Measurements from ENCODE around the gene ASXL1.

ASXL1 gene

GRCh38 chr20:32325706-32326503 lies 32.2 kb upstream of the ASXL1 start:
- TF ChIP-seq POLR2AphosphoS5 (IDR thresholded peaks at IDR 0.05; ENCODE audit: low read depth, low read length) (no peak), SIN3A (IDR thresholded peaks at IDR 0.05; ENCODE audit: borderline replicate concordance, insufficient read depth, low read length) (no peak), REST (IDR thresholded peaks at IDR 0.05; ENCODE audit: insufficient read depth in 1 of 2, low read depth in 2 of 2, low read length in 2 of 2) (no peak), TAF1 (IDR thresholded peaks at IDR 0.05; ENCODE audit: borderline replicate concordance, insufficient read depth, low read length) (no peak), FOXP2 (optimal IDR thresholded peaks at IDR 0.05; ENCODE audit: borderline replicate concordance, extremely low read depth, extremely low read length, insufficient read depth) (no peak)

GRCh38 chr20:32326504-32326845 lies 31.7 kb upstream of the ASXL1 start:
- TF ChIP-seq REST (IDR thresholded peaks at IDR 0.05; ENCODE audit: insufficient read depth in 1 of 2, low read depth in 2 of 2, low read length in 2 of 2) (no peak), TAF1 (IDR thresholded peaks at IDR 0.05; ENCODE audit: borderline replicate concordance, insufficient read depth, low read length) (no peak), FOXP2 (optimal IDR thresholded peaks at IDR 0.05; ENCODE audit: borderline replicate concordance, extremely low read depth, extremely low read length, insufficient read depth) (no peak)

- TF ChIP-seq TAF1 (IDR thresholded peaks at IDR 0.05; ENCODE audit: borderline replicate concordance, insufficient read depth, low read length) (no peak), FOXP2 (optimal IDR thresholded peaks at IDR 0.05; ENCODE audit: borderline replicate concordance, extremely low read depth, extremely low read length, insufficient read depth) (no peak), SIN3A (IDR thresholded peaks at IDR 0.05; ENCODE audit: borderline replicate concordance, insufficient read depth, low read length) (no peak), REST (IDR thresholded peaks at IDR 0.05; ENCODE audit: insufficient read depth in 1 of 2, low read depth in 2 of 2, low read length in 2 of 2) (no peak), POLR2AphosphoS5 (IDR thresholded peaks at IDR 0.05; ENCODE audit: low read depth, low read length) (no peak)
Measured at GRCh38 chr20:32327087-32327681, 30.9 kb upstream of the ASXL1 start.

GRCh38 chr20:32329817-32330554 lies 28.1 kb upstream of the ASXL1 start:
- TF ChIP-seq REST (IDR thresholded peaks at IDR 0.05; ENCODE audit: insufficient read depth in 1 of 2, low read depth in 2 of 2, low read length in 2 of 2) (no peak), FOXP2 (optimal IDR thresholded peaks at IDR 0.05; ENCODE audit: borderline replicate concordance, extremely low read depth, extremely low read length, insufficient read depth) (no peak), POLR2AphosphoS5 (IDR thresholded peaks at IDR 0.05; ENCODE audit: low read depth, low read length) (no peak), TAF1 (IDR thresholded peaks at IDR 0.05; ENCODE audit: borderline replicate concordance, insufficient read depth, low read length) (no peak), SIN3A (IDR thresholded peaks at IDR 0.05; ENCODE audit: borderline replicate concordance, insufficient read depth, low read length) (no peak)

All from PFSK-1 (cell line).